Activated CD4-positive, CD25-positive, alpha-beta regulatory T cell (primary cell): ENCODE results near the gene SDCCAG8.

Experiments used
- DNase-seq, 4 experiments: peaks; one replicate each; lab custom pipeline; 2025; lab: John Stamatoyannopoulos, UW

Gene SDCCAG8

GRCh38 chr1:243254233-243254926 lies 1.5 kb upstream of the SDCCAG8 start:
- DNase-seq, result peak in 3 of 4 experiments; percentile 9 to 48 (median 31)

- peak; percentile 68 to 84 (median 77) for DNase-seq
Observed at GRCh38 chr1:243254927-243255790, 682 bp upstream of the SDCCAG8 start, which contains the start of gene CEP170. TSS of gene CEP170 (minus strand) at chr1:243255281. CDS start at chr1:243225280, 30,001 bp downstream.

- no peak for DNase-seq
Observed at GRCh38 chr1:243256590-243256989, 749 bp downstream of the SDCCAG8 start.

- no peak for DNase-seq
Observed at GRCh38 chr1:243257189-243257588, 1.3 kb downstream of the SDCCAG8 start.

- DNase-seq, result no peak
Observed at GRCh38 chr1:243258731-243259130, 2.9 kb downstream of the SDCCAG8 start.

GRCh38 chr1:243260221-243260880 lies 4.5 kb downstream of the SDCCAG8 start:
- DNase-seq, result no peak

GRCh38 chr1:243261390-243261789 lies 5.5 kb downstream of the SDCCAG8 start:
- DNase-seq, result no peak

- no peak for DNase-seq
Observed at GRCh38 chr1:243264717-243265116, 8.9 kb downstream of the SDCCAG8 start.

GRCh38 chr1:243266231-243266630 lies 10.4 kb downstream of the SDCCAG8 start:
- no peak for DNase-seq

GRCh38 chr1:243267471-243267880 lies 11.6 kb downstream of the SDCCAG8 start:
- DNase-seq, result no peak

- DNase-seq, result no peak
Observed at GRCh38 chr1:243267914-243268653, 12.2 kb downstream of the SDCCAG8 start.

GRCh38 chr1:243268751-243269460 lies 13.1 kb downstream of the SDCCAG8 start:
- no peak for DNase-seq

- DNase-seq, result no peak
Observed at GRCh38 chr1:243269461-243269801, 13.6 kb downstream of the SDCCAG8 start.

GRCh38 chr1:243270097-243270864 lies 14.4 kb downstream of the SDCCAG8 start:
- no peak for DNase-seq

GRCh38 chr1:243271996-243272395 lies 16.2 kb downstream of the SDCCAG8 start:
- no peak for DNase-seq

- DNase-seq, result no peak
Observed at GRCh38 chr1:243272401-243272800, 16.6 kb downstream of the SDCCAG8 start.

GRCh38 chr1:243273506-243273905 lies 17.7 kb downstream of the SDCCAG8 start:
- DNase-seq, result no peak

- DNase-seq, result no peak
Observed at GRCh38 chr1:243273945-243274344, 18.1 kb downstream of the SDCCAG8 start.

GRCh38 chr1:243275316-243275715 lies 19.5 kb downstream of the SDCCAG8 start:
- no peak for DNase-seq

- no peak for DNase-seq
Observed at GRCh38 chr1:243280571-243281129, 24.8 kb downstream of the SDCCAG8 start.
